Neuronal stem cell (in vitro differentiated cells): ENCODE measurements around the gene KIF4A.
A peak's percentile ranks its signal among the peaks of the same experiment; 100 is the strongest.

Experiments used
- DNase-seq: peaks from one replicate; pipeline ENCODE4 v3.0.0-alpha.2; 2013; ENCODE audit warnings: low spot score
- H2AFZ ChIP-seq: one replicate; pipeline ENCODE4 v1.6.1; 2013; ENCODE audit warnings: mild to moderate bottlenecking, low read length, inconsistent platforms
- H2AK5ac ChIP-seq: 2 replicates; pipeline ENCODE4 v1.6.1; 2013; ENCODE audit warnings: low read depth, mild to moderate bottlenecking, inconsistent platforms, low read length, moderate library complexity, mixed read lengths
- H2BK120ac ChIP-seq: 2 replicates; pipeline ENCODE4 v1.6.1; 2013; ENCODE audit warnings: low read depth, mild to moderate bottlenecking, inconsistent platforms, low read length, moderate library complexity, mixed read lengths
- H2BK12ac ChIP-seq: one replicate; pipeline ENCODE4 v1.6.1; 2013; ENCODE audit warnings: low read length, inconsistent platforms
- H2BK15ac ChIP-seq: 2 replicates; pipeline ENCODE4 v1.6.1; 2013; ENCODE audit warnings: mild to moderate bottlenecking, low read length, inconsistent platforms, mixed read lengths
- H2BK5ac ChIP-seq: one replicate; pipeline ENCODE4 v1.6.1; 2013; ENCODE audit warnings: inconsistent platforms, mild to moderate bottlenecking, low read length, moderate library complexity
- H3K14ac ChIP-seq: one replicate; pipeline ENCODE4 v1.6.1; 2013; ENCODE audit warnings: low read length, inconsistent platforms
- H3K18ac ChIP-seq: 2 replicates; pipeline ENCODE4 v1.6.1; 2013; ENCODE audit warnings: low read length, inconsistent platforms
- H3K23ac ChIP-seq: 2 replicates; pipeline ENCODE4 v1.6.1; 2013; ENCODE audit warnings: low read depth, mild to moderate bottlenecking, mixed read lengths, low read length, inconsistent platforms; ENCODE audit not compliant: poor library complexity
- H3K27ac ChIP-seq: replicated peaks from 3 replicates; pipeline ENCODE4 v1.5.1; 2013; ENCODE audit warnings: low read length, inconsistent platforms
- H3K27me3 ChIP-seq, 3 experiments: 2 replicates each; pipeline ENCODE4 v1.6.1; 2013; ENCODE audit warnings: low read length in 3 of 3, mild to moderate bottlenecking in 2 of 3, inconsistent platforms in 1 of 3, low read depth in 1 of 3, mixed read lengths in 1 of 3, moderate library complexity in 1 of 3; ENCODE audit not compliant: control insufficient read depth in 3 of 3, insufficient read depth in 3 of 3
- H3K36me3 ChIP-seq, 2 donors: replicated peaks in 1 of 2; 2 replicates each; pipeline ENCODE4 v1.6.1; 2013; ENCODE audit warnings: low read length in 2 of 2; ENCODE audit not compliant: control insufficient read depth in 2 of 2, insufficient read depth in 2 of 2
- H3K4ac ChIP-seq: 2 replicates; pipeline ENCODE4 v1.6.1; 2013; ENCODE audit warnings: inconsistent platforms, mild to moderate bottlenecking, low read length, moderate library complexity
- H3K4me1 ChIP-seq, 2 donors: 1 replicate in 1 of 2; 2 replicates in 1 of 2; pipeline ENCODE4 v1.6.1; 2013; ENCODE audit warnings: low read length in 2 of 2, low read depth in 1 of 2; ENCODE audit not compliant: control insufficient read depth in 2 of 2, insufficient read depth in 1 of 2
- H3K4me2 ChIP-seq: one replicate; pipeline ENCODE4 v1.6.1; 2013; ENCODE audit warnings: mild to moderate bottlenecking, low read length, inconsistent platforms; ENCODE audit not compliant: insufficient read depth, poor library complexity, severe bottlenecking
- H3K4me3 ChIP-seq, 2 donors: 2 replicates each; pipeline ENCODE4 v1.5.1; 2013; ENCODE audit warnings: low read length in 2 of 2, mild to moderate bottlenecking in 2 of 2, inconsistent platforms in 1 of 2, moderate library complexity in 1 of 2
- H3K79me1 ChIP-seq: one replicate; pipeline ENCODE4 v1.6.1; 2013; ENCODE audit warnings: low read depth, mild to moderate bottlenecking, inconsistent platforms, low read length, moderate library complexity
- H3K9ac ChIP-seq: one replicate; pipeline ENCODE4 v1.6.1; 2013; ENCODE audit warnings: mild to moderate bottlenecking, low read depth, low read length, inconsistent platforms; ENCODE audit not compliant: poor library complexity
- H3K9me3 ChIP-seq, 2 donors: replicated peaks in 1 of 2; 2 replicates each; pipeline versions ENCODE3 to v1.6.1; 2013; ENCODE audit warnings: low read length in 2 of 2, mild to moderate bottlenecking in 2 of 2, inconsistent platforms in 1 of 2, low read depth in 1 of 2, mixed read lengths in 1 of 2, moderate library complexity in 1 of 2; ENCODE audit not compliant: control insufficient read depth in 2 of 2, insufficient read depth in 1 of 2
- H4K8ac ChIP-seq: one replicate; pipeline ENCODE4 v1.6.1; 2013; ENCODE audit warnings: low read depth, mild to moderate bottlenecking, inconsistent platforms, low read length, moderate library complexity
- H4K91ac ChIP-seq: one replicate; pipeline ENCODE4 v1.6.1; 2013; ENCODE audit warnings: low read length, low read depth, mild to moderate bottlenecking, inconsistent platforms; ENCODE audit not compliant: poor library complexity
- WGBS, 2 donors: extraction: QIAGEN DNeasy Blood & Tissue Kit; methylation state at CpG; one replicate each; pipeline ENCODE4 v1.1.7; 2013; ENCODE audit warnings: missing lambda C conversion rate in 2 of 2, mixed read lengths in 1 of 2; ENCODE audit not compliant: insufficient read length in 2 of 2, insufficient replicate concordance in 1 of 2; ENCODE audit errors: extremely low coverage in 2 of 2; 5-methylcytosine and 5-hydroxymethylcytosine counted together

KIF4A gene

GRCh38 chrX:70410921-70411320 lies 121.0 kb downstream of the KIF4A start:
- no peak overlapping the region for H2AK5ac ChIP-seq
- H3K14ac ChIP-seq, result no peak overlapping the region
- no peak overlapping the region for H3K9ac ChIP-seq
- no peak overlapping the region for H3K4me2 ChIP-seq
- no peaks in the 10 kb centered on the region for H3K27me3 ChIP-seq
- H4K8ac ChIP-seq, result no peak overlapping the region
- no peak overlapping the region for H2BK15ac ChIP-seq
- H3K36me3 ChIP-seq, result peaks cover 4 to 73% of the 10 kb centered on the region in 2 donors
- H2BK12ac ChIP-seq, result no peak overlapping the region
- H3K18ac ChIP-seq, result no peak overlapping the region
- H3K23ac ChIP-seq, result no peak overlapping the region
- H3K79me1 ChIP-seq, result no peaks in the 10 kb centered on the region
- H3K4ac ChIP-seq, result no peak overlapping the region
- H3K4me1 ChIP-seq, result no peaks in the 10 kb centered on the region
- no CpG with 5 or more reads among the region's 2 CpGs for WGBS, 2 donors
- H2BK120ac ChIP-seq, result no peak overlapping the region
- no peak overlapping the region for H3K4me3 ChIP-seq
- H2AFZ ChIP-seq, result no peak overlapping the region
- H2BK5ac ChIP-seq, result no peak overlapping the region
- no peak overlapping the region for H4K91ac ChIP-seq
- no peak for DNase-seq
- H3K9me3 ChIP-seq, result no peaks in the 10 kb centered on the region
- no peak overlapping the region for H3K27ac ChIP-seq

- no CpG with 5 or more reads among the region's 3 CpGs for WGBS, 2 donors
- no peak overlapping the region for H3K14ac ChIP-seq
- no peak overlapping the region for H3K4me2 ChIP-seq
- no peaks in the 10 kb centered on the region for H3K79me1 ChIP-seq
- H2BK120ac ChIP-seq, result no peak overlapping the region
- no peaks in the 10 kb centered on the region for H3K4me1 ChIP-seq
- no peak overlapping the region for H3K27ac ChIP-seq
- H2BK12ac ChIP-seq, result no peak overlapping the region
- H2BK15ac ChIP-seq, result no peak overlapping the region
- no peak overlapping the region for H4K8ac ChIP-seq
- no peaks in the 10 kb centered on the region for H3K9me3 ChIP-seq
- no peak overlapping the region for H3K9ac ChIP-seq
- no peak overlapping the region for H2AFZ ChIP-seq
- no peak overlapping the region for H3K18ac ChIP-seq
- no peak overlapping the region for H2BK5ac ChIP-seq
- peaks cover 3 to 67% of the 10 kb centered on the region in 2 donors for H3K36me3 ChIP-seq
- DNase-seq, result no peak
- H4K91ac ChIP-seq, result no peak overlapping the region
- H3K23ac ChIP-seq, result no peak overlapping the region
- H3K4me3 ChIP-seq, result no peak overlapping the region
- no peaks in the 10 kb centered on the region for H3K27me3 ChIP-seq
- no peak overlapping the region for H2AK5ac ChIP-seq
- no peak overlapping the region for H3K4ac ChIP-seq
Observed at GRCh38 chrX:70411475-70411874, 121.6 kb downstream of the KIF4A start.

GRCh38 chrX:70421618-70422017 lies 131.7 kb downstream of the KIF4A start:
- Histone ChIP-seq H4K8ac (no peak overlapping the region), H2BK120ac (no peak overlapping the region), H3K4me2 (no peak overlapping the region), H4K91ac (no peak overlapping the region), H2BK5ac (no peak overlapping the region), H3K18ac (no peak overlapping the region), H3K4me1 (peaks cover 26 to 29% of the 10 kb centered on the region in 2 donors), H2BK15ac (no peak overlapping the region), H3K14ac (no peak overlapping the region), H3K27me3 (peaks cover 0 to 2% (median 0%) of the 10 kb centered on the region in 3 experiments), H2AK5ac (no peak overlapping the region), H3K4ac (no peak overlapping the region), H3K9ac (no peak overlapping the region), H3K9me3 (no peaks in the 10 kb centered on the region), H3K23ac (no peak overlapping the region), H3K27ac (no peak overlapping the region), H3K36me3 (peaks cover 7 to 34% of the 10 kb centered on the region in 2 donors), H3K4me3 (no peak overlapping the region), H3K79me1 (no peaks in the 10 kb centered on the region), H2BK12ac (no peak overlapping the region), H2AFZ (no peak overlapping the region)
- no CpG with 5 or more reads among the region's 2 CpGs for WGBS, 2 donors
- DNase-seq, result no peak

- Histone ChIP-seq H3K27ac (peak within 1 kb of the TSS; percentile 54), H3K4me3 (peak within 1 kb of the TSS; percentile 47 to 73)
Observed at GRCh38 chrX:70422851-70423341, 133.0 kb downstream of the KIF4A start, which contains the start of gene GDPD2. GDPD2 (plus strand) TSS chrX:70423314; CDS start chrX:70424985, 1,671 bp downstream.

More at GRCh38 chrX:70422851-70423341, 133.0 kb downstream of the KIF4A start, which contains the start of gene GDPD2:
- Histone ChIP-seq H3K4me1 (peaks cover 26 to 27% of the 10 kb centered on the region in 2 donors), H3K9me3 (no peaks in the 10 kb centered on the region), H3K36me3 (peaks cover 5 to 41% of the 10 kb centered on the region in 2 donors), H3K4ac (peak within 1 kb of the TSS; percentile 53), H3K14ac (no peak within 1 kb of the TSS), H2BK12ac (no peak within 1 kb of the TSS), H2AFZ (peak within 1 kb of the TSS; percentile 76), H2BK15ac (no peak within 1 kb of the TSS), H3K27me3 (peaks cover 0 to 2% (median 0%) of the 10 kb centered on the region in 3 experiments), H2BK5ac (no peak within 1 kb of the TSS), H4K91ac (no peak within 1 kb of the TSS), H4K8ac (no peak within 1 kb of the TSS), H3K23ac (no peak within 1 kb of the TSS), H3K18ac (peak within 1 kb of the TSS; percentile 70), H3K79me1 (no peaks in the 10 kb centered on the region), H2AK5ac (peak within 1 kb of the TSS; percentile 75), H3K4me2 (peak within 1 kb of the TSS; percentile 54), H2BK120ac (no peak within 1 kb of the TSS), H3K9ac (no peak within 1 kb of the TSS)
- no CpG with 5 or more reads among the region's 11 CpGs for WGBS, 2 donors
- DNase-seq, result peak; percentile 73
